Stimulated activated CD8-positive, alpha-beta memory T cell treated with anti-CD3 and anti-CD28 coated beads, Interleukin-12 subunit alpha, Interleukin-12 subunit beta, amount 100 ng/mL, for 4 hours (primary cell): ENCODE results near the gene ATF1.
"Not testable (repeated sequence)": the region's sequence is repeated elsewhere in the genome, so short reads cannot be mapped to it uniquely, and the experiment has no call there.

Source experiments
- DNase-seq: peaks from one replicate; pipeline ENCODE4 v3.0.0-alpha.2; 2020; ENCODE audit warnings: low read depth

ATF1 gene

GRCh38 chr12:50803230-50803875 lies 39.5 kb downstream of the ATF1 start:
- no peak for DNase-seq

- no peak for DNase-seq
These were observed 42.3 kb downstream of the ATF1 start for GRCh38 chr12:50806176-50806575.

- DNase-seq, result not testable (repeated sequence)
These were observed 45.2 kb downstream of the ATF1 start for GRCh38 chr12:50809131-50809530.

- DNase-seq, result not testable (repeated sequence)
These were observed 51.0 kb downstream of the ATF1 start for GRCh38 chr12:50814921-50815320.

- no peak for DNase-seq
These were observed 56.3 kb downstream of the ATF1 start for GRCh38 chr12:50820177-50820576.

- DNase-seq, result no peak
These were observed 58.2 kb downstream of the ATF1 start for GRCh38 chr12:50822082-50822481.

GRCh38 chr12:50823724-50824123 lies 59.8 kb downstream of the ATF1 start:
- DNase-seq, result not testable (repeated sequence)

GRCh38 chr12:50824914-50825313 lies 61.0 kb downstream of the ATF1 start:
- DNase-seq, result no peak

GRCh38 chr12:50825372-50825838 lies 61.5 kb downstream of the ATF1 start:
- no peak for DNase-seq

GRCh38 chr12:50828121-50828520 lies 64.2 kb downstream of the ATF1 start:
- DNase-seq, result no peak

GRCh38 chr12:50828886-50829285 lies 65.0 kb downstream of the ATF1 start:
- DNase-seq, result no peak

- DNase-seq, result not testable (repeated sequence)
These were observed 69.9 kb downstream of the ATF1 start for GRCh38 chr12:50833801-50834200.

GRCh38 chr12:50839042-50839441 lies 75.1 kb downstream of the ATF1 start:
- DNase-seq, result no peak

GRCh38 chr12:50840809-50841487 lies 77.0 kb downstream of the ATF1 start:
- no peak for DNase-seq

- no peak for DNase-seq
These were observed 78.0 kb downstream of the ATF1 start for GRCh38 chr12:50841716-50842531.

- DNase-seq, result no peak
These were observed 79.0 kb downstream of the ATF1 start, which contains the start of gene TMPRSS12 for GRCh38 chr12:50842637-50843493. Gene TMPRSS12 (plus strand): TSS chr12:50842926. CDS start chr12:50842965, 39 bp downstream.

- DNase-seq, result no peak
These were observed 81.2 kb downstream of the ATF1 start for GRCh38 chr12:50845021-50845647.

- DNase-seq, result no peak
These were observed 85.1 kb downstream of the ATF1 start for GRCh38 chr12:50848963-50849362.

GRCh38 chr12:50855218-50855617 lies 91.3 kb downstream of the ATF1 start:
- not testable (repeated sequence) for DNase-seq

GRCh38 chr12:50855679-50856078 lies 91.8 kb downstream of the ATF1 start:
- DNase-seq, result not testable (repeated sequence)

GRCh38 chr12:50859621-50860310 lies 95.9 kb downstream of the ATF1 start:
- no peak for DNase-seq
